Stimulated activated CD4-positive, alpha-beta T cell treated with anti-CD3 and anti-CD28 coated beads, Interleukin-12 subunit alpha, Interleukin-12 subunit beta, amount 100 ng/mL, for 24 hours (primary cell): ENCODE data around the gene DOCK10.

Experiments
- DNase-seq, 2 experiments: peaks; one replicate each; pipeline ENCODE4 v3.0.0-alpha.2; 2020; ENCODE audit warnings: low read depth in 2 of 2

The DOCK10 gene

DNA sequence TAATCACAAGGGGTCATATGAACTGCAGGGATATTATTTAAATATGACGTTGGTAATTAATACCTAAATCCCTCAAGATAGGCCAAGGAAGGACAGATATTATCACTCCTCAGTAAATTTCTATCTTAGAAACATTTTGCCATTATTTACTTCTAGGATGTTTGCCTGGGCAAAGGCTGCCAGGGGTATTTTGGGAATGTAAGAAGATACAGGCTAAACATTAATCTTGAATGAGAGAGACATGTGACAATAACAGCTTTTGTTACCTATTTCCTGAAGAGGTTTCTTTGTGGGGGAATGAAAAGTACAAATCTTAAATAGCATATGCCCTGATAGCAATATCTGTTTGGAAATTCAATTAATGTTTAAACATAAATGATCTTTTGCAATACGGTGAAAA, 325.3 kb downstream of the DOCK10 start:
- DNase-seq = no peak

DNA sequence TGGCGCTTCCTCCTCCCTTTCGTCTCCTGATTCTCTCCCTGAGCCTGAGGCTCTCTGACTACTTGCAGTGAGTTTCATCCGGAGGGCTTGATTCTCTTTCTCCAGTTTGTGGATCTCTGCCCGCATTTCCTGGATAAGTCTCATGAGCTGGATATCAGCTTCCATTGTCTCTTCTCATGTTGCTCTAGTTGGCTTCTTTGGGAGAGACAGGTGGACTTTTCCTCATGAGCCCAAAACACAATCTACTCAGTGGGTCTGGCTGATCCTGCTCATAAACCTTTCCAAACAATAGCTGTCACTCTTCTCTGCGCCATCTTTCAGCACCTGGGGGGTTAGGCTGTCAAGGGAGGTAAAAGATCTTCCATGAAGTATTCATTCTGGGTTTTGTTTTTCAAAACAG, 326.1 kb downstream of the DOCK10 start, which contains the start of gene CCDC195:
Gene CCDC195 (minus strand): TSS at position 165 of the 400 bp plus-strand sequence. CDS start 0 bp downstream, at position 165.
- DNase-seq = no peak
